WTC11 (cell line): ENCODE results near the gene TBC1D22A.

Source experiments
- CBFB ChIP-seq: sonication (generic); formaldehyde crosslinking; IDR thresholded peaks from 2 replicates; pipeline ENCODE4 v1.8.1; 2022; ENCODE audit warnings: mild to moderate bottlenecking, low read depth, missing genetic modification reagents
- E2F4 ChIP-seq: sonication (generic); formaldehyde crosslinking; IDR thresholded peaks from 2 replicates; pipeline ENCODE4 v1.8.1; 2022; ENCODE audit warnings: low read depth, mild to moderate bottlenecking, moderate library complexity, missing genetic modification reagents, borderline replicate concordance
- MAX ChIP-seq: sonication (generic); formaldehyde crosslinking; IDR thresholded peaks from 2 replicates; pipeline ENCODE4 v1.8.0; 2022; ENCODE audit warnings: mild to moderate bottlenecking, missing genetic modification reagents
- MYBL2 ChIP-seq: sonication (generic); formaldehyde crosslinking; IDR thresholded peaks from 2 replicates; pipeline ENCODE4 v1.8.1; 2023; ENCODE audit warnings: mild to moderate bottlenecking, moderate library complexity, missing genetic modification reagents
- NFE2L1 ChIP-seq: sonication (generic); formaldehyde crosslinking; IDR thresholded peaks from 2 replicates; pipeline ENCODE4 v1.8.1; 2023; ENCODE audit warnings: missing genetic modification reagents
- SP1 ChIP-seq: sonication (generic); formaldehyde crosslinking; conservative IDR thresholded peaks from 2 replicates; pipeline ENCODE4 v1.8.1; 2022; ENCODE audit warnings: missing genetic modification reagents
- TCF7 ChIP-seq: sonication (generic); formaldehyde crosslinking; IDR thresholded peaks from 2 replicates; pipeline ENCODE4 v1.8.0; 2022; ENCODE audit warnings: mild to moderate bottlenecking, low read depth, missing genetic modification reagents, moderate library complexity
- USF2 ChIP-seq: sonication (generic); formaldehyde crosslinking; IDR thresholded peaks from 2 replicates; pipeline ENCODE4 v1.8.1; 2023; ENCODE audit warnings: mild to moderate bottlenecking, missing genetic modification reagents, moderate library complexity
- TF ChIP-seq, protein P1 (sequence below): fragments of 200-600 bp; IDR thresholded peaks from 2 replicates; pipeline ENCODE4 v1.8.0; 2022; ENCODE audit warnings: antibody characterized with exemption
- TF ChIP-seq, protein P2 (sequence below): sonication (generic); formaldehyde crosslinking; IDR thresholded peaks from 2 replicates; pipeline ENCODE4 v1.8.1; 2023; ENCODE audit warnings: mild to moderate bottlenecking, missing genetic modification reagents
- TF ChIP-seq, protein P3 (sequence below): sonication (generic); formaldehyde crosslinking; IDR thresholded peaks from 2 replicates; pipeline ENCODE4 v1.8.1; 2022; ENCODE audit warnings: low read depth, missing genetic modification reagents, borderline replicate concordance
- TF ChIP-seq, protein P4 (sequence below): sonication (generic); formaldehyde crosslinking; IDR thresholded peaks from 2 replicates; pipeline ENCODE4 v1.8.0; 2022; ENCODE audit warnings: missing genetic modification reagents

DNA sequence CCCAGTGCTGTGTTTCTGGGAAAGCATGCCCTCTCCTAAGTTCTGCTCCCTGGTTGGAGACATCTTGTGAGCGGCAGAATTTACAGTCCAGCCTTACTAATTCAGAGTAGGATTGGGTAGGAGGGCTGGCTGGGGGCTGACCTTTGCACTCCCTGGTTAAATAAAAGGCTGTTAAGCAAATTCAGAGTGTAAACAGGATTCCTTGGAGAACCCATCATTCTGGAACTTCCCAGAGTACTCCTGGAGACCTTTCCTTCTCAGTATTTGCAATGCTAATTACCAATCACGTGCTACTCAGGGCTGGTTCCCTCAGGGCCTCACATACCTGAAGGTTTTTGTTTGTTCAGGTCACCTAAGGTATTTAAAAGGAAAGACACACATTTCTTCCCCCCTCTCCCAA, 340.2 kb downstream of the TBC1D22A start:
- TF ChIP-seq, protein P1, sequence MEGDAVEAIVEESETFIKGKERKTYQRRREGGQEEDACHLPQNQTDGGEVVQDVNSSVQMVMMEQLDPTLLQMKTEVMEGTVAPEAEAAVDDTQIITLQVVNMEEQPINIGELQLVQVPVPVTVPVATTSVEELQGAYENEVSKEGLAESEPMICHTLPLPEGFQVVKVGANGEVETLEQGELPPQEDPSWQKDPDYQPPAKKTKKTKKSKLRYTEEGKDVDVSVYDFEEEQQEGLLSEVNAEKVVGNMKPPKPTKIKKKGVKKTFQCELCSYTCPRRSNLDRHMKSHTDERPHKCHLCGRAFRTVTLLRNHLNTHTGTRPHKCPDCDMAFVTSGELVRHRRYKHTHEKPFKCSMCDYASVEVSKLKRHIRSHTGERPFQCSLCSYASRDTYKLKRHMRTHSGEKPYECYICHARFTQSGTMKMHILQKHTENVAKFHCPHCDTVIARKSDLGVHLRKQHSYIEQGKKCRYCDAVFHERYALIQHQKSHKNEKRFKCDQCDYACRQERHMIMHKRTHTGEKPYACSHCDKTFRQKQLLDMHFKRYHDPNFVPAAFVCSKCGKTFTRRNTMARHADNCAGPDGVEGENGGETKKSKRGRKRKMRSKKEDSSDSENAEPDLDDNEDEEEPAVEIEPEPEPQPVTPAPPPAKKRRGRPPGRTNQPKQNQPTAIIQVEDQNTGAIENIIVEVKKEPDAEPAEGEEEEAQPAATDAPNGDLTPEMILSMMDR = no peak
- TF ChIP-seq SP1 (CRISPR knock-in tag) = no peak
- no peak for TF ChIP-seq E2F4
- no peak for TF ChIP-seq TCF7
- peak; percentile 66 for TF ChIP-seq MAX (CRISPR knock-in tag)
- TF ChIP-seq MYBL2 = no peak
- TF ChIP-seq USF2 = peak; percentile 80
- TF ChIP-seq, protein P2, sequence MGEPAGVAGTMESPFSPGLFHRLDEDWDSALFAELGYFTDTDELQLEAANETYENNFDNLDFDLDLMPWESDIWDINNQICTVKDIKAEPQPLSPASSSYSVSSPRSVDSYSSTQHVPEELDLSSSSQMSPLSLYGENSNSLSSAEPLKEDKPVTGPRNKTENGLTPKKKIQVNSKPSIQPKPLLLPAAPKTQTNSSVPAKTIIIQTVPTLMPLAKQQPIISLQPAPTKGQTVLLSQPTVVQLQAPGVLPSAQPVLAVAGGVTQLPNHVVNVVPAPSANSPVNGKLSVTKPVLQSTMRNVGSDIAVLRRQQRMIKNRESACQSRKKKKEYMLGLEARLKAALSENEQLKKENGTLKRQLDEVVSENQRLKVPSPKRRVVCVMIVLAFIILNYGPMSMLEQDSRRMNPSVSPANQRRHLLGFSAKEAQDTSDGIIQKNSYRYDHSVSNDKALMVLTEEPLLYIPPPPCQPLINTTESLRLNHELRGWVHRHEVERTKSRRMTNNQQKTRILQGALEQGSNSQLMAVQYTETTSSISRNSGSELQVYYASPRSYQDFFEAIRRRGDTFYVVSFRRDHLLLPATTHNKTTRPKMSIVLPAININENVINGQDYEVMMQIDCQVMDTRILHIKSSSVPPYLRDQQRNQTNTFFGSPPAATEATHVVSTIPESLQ = no peak
- TF ChIP-seq, protein P3, sequence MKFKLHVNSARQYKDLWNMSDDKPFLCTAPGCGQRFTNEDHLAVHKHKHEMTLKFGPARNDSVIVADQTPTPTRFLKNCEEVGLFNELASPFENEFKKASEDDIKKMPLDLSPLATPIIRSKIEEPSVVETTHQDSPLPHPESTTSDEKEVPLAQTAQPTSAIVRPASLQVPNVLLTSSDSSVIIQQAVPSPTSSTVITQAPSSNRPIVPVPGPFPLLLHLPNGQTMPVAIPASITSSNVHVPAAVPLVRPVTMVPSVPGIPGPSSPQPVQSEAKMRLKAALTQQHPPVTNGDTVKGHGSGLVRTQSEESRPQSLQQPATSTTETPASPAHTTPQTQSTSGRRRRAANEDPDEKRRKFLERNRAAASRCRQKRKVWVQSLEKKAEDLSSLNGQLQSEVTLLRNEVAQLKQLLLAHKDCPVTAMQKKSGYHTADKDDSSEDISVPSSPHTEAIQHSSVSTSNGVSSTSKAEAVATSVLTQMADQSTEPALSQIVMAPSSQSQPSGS (CRISPR knock-in tag) = no peak
- no peak for TF ChIP-seq CBFB (CRISPR knock-in tag)
- no peak for TF ChIP-seq NFE2L1
- TF ChIP-seq, protein P4, sequence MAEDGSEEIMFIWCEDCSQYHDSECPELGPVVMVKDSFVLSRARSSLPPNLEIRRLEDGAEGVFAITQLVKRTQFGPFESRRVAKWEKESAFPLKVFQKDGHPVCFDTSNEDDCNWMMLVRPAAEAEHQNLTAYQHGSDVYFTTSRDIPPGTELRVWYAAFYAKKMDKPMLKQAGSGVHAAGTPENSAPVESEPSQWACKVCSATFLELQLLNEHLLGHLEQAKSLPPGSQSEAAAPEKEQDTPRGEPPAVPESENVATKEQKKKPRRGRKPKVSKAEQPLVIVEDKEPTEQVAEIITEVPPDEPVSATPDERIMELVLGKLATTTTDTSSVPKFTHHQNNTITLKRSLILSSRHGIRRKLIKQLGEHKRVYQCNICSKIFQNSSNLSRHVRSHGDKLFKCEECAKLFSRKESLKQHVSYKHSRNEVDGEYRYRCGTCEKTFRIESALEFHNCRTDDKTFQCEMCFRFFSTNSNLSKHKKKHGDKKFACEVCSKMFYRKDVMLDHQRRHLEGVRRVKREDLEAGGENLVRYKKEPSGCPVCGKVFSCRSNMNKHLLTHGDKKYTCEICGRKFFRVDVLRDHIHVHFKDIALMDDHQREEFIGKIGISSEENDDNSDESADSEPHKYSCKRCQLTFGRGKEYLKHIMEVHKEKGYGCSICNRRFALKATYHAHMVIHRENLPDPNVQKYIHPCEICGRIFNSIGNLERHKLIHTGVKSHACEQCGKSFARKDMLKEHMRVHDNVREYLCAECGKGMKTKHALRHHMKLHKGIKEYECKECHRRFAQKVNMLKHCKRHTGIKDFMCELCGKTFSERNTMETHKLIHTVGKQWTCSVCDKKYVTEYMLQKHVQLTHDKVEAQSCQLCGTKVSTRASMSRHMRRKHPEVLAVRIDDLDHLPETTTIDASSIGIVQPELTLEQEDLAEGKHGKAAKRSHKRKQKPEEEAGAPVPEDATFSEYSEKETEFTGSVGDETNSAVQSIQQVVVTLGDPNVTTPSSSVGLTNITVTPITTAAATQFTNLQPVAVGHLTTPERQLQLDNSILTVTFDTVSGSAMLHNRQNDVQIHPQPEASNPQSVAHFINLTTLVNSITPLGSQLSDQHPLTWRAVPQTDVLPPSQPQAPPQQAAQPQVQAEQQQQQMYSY (CRISPR knock-in tag) = no peak
